NCI-H1105 treated with DMSO at 0.1 percent for 48 hours (cell line): Measurements from ENCODE around the gene UCN2.
"Not testable (repeated sequence)": the region's sequence is repeated elsewhere in the genome, so short reads cannot be mapped to it uniquely, and the experiment has no call there.

Experiments used
- DNase-seq: peaks from one replicate; lab custom pipeline; 2025; lab: John Stamatoyannopoulos, UW

Gene UCN2

DNA sequence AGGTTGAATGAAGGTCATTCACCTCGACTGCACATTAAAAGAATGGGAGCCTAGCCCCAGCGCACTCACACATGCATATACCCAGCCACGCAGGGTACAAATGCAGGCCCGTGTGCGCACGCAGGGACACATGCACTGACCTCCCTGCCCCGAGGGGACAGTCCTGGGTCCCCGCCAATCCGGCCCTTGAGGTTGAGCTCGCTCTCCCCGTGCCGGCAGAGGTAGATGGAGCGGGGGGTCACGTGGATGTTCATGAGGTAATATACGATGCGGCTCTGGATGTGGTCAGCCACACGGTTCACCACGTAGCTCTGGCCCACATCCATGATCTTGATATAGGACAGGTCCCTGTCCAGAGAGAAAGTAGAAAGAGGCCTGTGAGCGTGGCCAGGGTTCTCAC, 27.5 kb downstream of the UCN2 start:
- no peak for DNase-seq

DNA sequence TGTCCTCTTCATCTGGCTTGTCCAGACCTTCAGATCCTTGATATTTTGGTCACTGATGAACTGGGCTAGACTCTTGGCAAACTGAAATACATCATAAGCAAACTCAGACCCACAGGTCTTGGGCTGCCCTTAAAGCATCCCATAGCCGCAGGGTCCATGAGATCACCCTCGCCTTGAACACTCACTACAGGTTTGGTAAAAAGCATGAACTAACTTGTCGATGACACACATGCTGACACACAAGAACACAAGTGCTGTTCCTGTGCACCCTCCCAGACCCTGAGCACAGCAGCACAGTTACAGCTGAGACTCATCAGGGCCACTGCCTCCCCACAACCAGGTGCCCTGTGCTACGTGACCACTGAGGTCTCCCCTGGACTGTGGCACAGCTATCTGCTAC, 28.0 kb downstream of the UCN2 start:
- DNase-seq = no peak

DNA sequence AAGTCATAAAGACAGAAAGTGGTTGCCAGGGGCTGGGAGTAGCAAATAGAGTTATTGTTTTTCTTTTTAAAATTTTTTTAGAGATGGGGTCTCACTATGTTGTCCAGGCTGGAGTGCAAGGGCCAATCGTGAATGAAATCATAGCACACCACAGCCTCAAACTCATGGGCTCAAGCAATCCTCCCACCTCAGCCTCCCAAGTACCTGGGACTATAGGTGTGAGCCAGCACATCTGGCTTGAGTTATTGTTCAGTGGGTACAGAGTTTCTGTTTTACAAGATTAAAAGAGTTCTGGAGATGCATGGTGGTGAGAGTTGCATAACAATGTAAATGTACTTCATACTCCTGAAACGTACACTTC, 30.6 kb downstream of the UCN2 start:
- no peak for DNase-seq

DNA sequence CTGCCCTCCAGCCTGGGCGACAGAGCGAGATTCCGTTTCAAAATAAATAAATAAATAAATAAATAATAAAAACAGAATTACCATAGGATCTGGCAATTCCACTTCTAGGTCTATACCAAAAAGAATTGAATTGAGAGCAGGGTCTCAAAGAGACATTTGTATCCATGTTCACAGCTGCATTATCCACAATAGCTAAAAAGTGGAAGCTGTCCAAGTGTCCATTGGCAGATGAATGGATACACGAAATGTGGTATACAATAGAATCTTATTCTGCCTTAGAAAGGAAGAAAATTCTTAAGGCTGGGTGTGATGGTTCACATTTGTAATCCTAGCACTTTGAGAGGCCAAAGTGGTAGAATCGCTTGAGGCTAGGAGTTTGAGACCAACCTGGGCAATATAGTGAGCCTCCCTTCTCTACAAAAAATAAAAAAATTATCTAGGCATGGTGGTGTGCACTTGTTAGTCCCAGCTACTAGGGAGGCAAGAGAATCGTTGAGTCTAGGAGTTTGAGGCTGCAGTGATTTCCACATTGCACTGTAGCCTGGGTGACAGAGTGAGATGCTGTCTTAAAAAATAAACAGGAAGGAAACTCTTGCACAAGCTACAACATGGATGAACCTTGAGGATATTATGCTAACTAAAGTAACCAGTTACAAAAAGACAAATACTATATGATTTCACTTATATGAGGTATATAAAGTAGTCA, 31.2 kb downstream of the UCN2 start:
- no peak for DNase-seq

DNA sequence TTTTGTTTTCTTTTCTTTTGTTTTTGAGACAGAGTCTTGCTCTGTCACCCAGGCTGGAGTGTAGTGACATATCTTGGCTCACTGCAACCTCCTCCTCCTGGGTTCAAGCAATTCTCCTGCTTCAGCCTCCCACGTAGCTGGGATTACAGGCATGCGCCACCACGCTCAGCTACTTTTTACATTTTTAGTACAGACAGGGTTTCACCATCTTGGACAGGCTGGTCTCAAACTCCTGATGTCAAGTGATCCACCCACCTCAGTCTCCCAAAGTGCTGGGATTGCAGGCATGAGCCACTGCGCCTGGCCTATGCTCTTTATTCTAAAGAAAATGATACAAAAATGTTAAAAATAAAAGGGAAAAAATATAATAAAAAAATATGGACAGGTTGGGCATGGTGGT, 32.9 kb downstream of the UCN2 start:
- not testable (repeated sequence) for DNase-seq

DNA sequence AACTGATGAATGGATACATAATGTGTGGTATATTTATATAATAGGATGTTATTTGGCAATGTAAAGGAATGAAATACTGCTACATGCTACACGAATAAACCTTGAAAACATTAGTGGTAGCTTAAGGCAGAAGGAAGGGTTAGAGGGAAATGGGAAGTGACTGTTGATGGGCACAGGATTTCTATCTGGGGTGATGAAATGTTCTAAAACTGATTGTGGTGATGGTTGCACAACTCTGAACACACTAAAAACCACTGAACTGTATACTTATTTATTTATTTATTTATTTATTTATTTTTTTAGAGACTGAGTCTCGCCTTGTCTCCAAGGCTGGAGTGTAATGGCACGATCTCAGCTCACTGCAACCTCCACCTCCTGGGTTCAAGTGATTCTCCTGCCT, 34.8 kb downstream of the UCN2 start:
- DNase-seq = no peak

DNA sequence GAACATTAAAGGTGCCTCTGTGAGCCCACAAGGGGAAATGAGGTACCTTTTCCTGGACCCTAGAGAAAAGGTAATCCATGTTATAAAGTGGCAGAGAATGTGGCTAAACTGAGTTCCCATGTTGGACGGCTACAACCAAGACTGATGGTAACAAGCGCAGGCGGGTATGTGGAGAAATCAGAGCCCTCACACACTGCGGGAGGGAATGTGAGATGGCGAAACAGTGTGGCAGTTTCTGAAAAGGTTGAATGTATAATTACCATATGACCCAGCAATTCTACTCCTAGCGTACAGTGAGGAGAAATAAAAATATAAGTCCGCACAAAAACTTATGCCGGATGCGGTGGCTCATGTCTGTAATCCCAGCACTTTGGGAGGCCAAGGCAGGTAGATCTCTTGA, 35.5 kb downstream of the UCN2 start:
- DNase-seq = no peak

DNA sequence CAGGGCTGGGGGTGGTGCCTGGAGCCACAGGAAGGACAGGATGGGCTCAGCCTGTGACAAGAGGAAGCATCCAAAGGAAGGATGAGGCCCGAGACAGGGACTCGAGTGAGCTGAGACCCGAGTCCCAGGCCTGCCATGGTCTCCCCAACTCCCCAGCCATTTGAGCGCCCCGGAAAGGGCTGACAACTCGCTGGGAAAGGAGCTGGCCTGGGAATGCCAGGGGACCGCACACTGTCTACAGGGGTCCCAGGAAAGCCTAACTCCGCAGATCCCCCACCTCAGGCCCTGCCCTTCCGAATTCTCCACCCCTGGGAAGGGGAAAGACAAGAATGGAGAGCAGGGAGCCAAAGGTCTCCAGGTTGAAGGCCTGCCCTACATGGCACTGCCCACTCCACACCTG, 38.6 kb downstream of the UCN2 start:
- DNase-seq = no peak

DNA sequence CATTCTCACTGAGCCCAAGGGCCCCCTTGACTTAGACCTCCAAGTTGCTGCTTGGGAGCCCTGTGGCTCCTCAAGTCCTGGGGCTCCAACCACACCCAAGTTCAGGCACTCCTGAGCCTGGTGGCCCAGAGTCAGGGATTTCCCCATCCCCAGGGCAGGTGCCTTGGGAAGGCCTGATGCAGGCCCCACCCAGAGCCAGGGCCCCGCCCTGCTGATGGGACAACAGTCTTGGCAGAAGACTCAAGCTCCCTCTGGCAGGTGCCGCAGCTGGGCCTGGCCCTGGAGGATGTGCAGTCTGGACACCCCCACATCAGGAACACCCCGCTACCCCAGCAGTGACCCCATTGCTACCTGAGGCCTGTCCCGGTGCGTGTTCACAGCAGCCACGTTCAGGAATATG, 41.9 kb downstream of the UCN2 start:
- no peak for DNase-seq

DNA sequence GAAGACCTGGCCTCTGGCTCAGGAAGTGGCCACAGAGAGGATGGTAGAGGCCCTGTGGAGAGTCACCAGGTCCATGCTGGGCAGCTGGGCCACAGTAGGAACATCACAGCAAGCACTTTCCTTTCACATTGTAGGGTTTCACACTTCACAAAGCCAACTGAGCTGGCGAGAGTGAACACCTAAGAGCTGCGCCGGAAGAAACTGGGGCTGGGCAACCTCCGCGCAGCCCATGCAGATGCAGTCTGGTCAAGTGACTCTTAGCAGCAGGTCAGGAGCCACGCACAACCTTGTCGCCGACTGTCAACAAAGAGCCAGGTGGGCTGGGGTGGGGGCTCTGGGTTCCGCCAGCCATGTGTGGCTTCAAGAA, 44.3 kb downstream of the UCN2 start:
- DNase-seq = no peak

DNA sequence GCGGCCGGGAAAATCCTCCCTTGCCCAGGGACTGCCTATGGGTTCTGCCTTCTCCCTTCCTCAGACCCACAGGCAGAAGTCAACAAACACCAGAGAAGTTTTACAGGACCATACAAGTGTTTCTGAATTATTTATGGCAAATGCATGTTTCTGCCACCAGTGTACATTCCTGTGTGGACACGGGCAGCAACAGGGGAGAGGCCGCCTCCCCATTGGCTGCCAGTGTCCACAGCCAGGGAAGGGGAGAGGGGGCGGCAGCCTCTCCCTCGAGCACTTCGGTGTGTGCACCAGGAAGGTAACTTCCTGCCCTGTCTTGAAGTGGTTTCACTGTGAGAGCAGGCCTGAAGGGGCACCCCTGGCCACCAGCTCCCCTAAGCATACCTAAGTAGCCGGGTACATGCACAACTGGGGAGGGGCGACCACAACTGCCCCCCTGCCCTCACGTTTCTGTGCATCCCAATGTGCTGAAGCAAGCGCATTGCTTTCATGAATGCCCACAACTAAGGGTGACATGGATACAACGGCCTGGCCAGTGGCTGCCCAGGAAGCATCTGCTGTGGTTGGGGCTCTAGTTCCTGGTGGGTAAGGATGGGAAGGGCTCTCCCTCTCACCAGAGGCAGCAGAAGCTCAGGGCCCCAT, 44.8 kb downstream of the UCN2 start:
- no peak for DNase-seq

DNA sequence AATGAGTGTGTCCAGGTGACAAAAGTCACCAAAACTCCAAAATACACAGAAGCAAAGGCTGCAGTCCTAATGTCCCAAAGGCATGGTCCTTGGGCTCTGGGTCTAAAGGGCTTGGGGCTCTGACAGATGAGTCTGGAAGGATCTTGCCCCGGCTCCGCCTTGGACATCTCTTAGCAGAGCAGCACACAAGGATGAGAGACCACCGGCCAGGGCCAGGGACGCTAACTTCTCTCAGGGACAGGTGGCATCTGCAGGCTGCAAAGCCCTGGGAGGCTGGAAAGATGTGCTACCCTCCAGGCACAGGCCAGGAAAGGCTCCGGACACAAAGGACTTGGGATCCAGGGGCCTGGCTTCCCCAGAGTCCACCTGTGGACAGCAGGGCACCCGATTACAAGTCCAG, 45.5 kb downstream of the UCN2 start:
- no peak for DNase-seq

DNA sequence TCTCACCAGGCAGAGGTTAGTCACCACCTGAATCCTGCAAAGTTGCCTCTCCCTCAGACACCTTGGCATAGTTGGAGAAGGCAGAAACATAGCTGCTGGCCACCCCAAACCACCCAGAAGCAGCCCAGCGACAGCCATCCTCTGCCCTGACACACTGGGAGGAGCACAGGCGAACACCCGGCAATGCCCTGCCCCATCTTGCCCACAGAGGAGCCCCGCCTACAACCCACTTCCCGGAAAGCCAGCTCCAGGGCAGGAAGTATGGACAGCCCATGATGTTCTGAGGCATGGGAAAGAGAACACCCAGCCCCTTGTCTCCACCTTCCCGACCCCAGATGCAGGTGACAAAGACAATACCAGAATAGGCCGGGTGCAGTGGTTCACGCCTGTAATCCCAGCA, 47.0 kb downstream of the UCN2 start:
- DNase-seq = no peak

DNA sequence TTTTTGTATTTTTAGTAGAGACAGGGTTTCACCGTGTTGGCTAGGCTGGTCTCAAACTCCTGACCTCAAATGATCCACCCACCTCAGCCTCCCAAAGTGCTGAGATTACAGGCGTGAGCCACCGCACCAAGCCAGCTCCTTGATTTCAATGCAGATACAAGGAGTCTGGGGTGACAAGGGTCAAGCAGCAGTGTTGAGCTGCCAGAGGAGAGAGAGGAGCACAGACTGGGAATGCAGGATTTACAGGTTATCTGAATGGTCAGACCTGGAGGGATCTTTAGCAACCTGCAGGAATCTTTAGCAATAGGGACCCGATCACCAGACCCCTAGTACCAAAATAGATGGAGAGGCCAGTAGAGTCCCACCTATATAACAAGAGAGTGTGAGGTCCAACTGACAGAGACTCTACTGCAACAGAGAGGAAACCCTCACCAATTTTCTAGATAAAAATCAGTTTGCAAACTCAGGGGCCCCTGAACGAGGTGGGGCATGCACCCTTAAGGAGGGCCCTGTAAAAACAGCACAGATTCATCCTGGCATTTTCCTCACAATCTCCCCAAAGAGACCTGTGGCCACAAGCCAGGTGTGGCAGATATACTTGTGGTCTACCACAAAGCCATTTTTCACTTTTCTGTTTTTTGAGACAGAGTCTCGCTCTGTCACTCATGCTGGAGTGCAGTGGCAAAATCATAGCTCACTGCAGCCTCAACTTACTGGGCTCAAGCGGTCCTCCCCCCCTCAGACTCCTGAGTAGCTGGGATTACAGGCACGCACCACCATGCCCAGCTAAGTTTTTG, 49.0 kb downstream of the UCN2 start:
- DNase-seq = no peak
